IgD-negative memory B cell (primary cell): ENCODE measurements around the gene MYOF. TPM values are rescaled to one million over a fixed set of nuclear protein-coding genes. Genes with fewer than 3 reads are reported as not detected.

Experiments
- polyA plus RNA-seq: library from polyadenylated mRNA; unstranded; fragments of 300-500 nt; fragmentation: Illumina TruSeq; gene quantifications from one replicate; pipeline ENCODE4 v1.2.3, GENCODE V29; 2021

The MYOF gene
- polyA plus RNA-seq, 1 donor from 2014 or later: not detected

Other genes with a start within 250 kb of the MYOF start
- 0.53 TPM for gene CEP55, start 14.3 kb upstream of the MYOF start, polyA plus RNA-seq
- gene FFAR4, start 84.3 kb upstream of the MYOF start, polyA plus RNA-seq: not detected
- gene RBP4, start 118.9 kb upstream of the MYOF start, polyA plus RNA-seq: not detected
- not detected for gene PDE6C, start 130.2 kb upstream of the MYOF start, polyA plus RNA-seq
- 5.9 TPM for gene FRA10AC1, start 220.3 kb upstream of the MYOF start, polyA plus RNA-seq